Measurements from ENCODE around the gene NUDT11.
"Not testable (repeated sequence)": the region's sequence is repeated elsewhere in the genome, so short reads cannot be mapped to it uniquely, and the experiment has no call there.

DNA sequence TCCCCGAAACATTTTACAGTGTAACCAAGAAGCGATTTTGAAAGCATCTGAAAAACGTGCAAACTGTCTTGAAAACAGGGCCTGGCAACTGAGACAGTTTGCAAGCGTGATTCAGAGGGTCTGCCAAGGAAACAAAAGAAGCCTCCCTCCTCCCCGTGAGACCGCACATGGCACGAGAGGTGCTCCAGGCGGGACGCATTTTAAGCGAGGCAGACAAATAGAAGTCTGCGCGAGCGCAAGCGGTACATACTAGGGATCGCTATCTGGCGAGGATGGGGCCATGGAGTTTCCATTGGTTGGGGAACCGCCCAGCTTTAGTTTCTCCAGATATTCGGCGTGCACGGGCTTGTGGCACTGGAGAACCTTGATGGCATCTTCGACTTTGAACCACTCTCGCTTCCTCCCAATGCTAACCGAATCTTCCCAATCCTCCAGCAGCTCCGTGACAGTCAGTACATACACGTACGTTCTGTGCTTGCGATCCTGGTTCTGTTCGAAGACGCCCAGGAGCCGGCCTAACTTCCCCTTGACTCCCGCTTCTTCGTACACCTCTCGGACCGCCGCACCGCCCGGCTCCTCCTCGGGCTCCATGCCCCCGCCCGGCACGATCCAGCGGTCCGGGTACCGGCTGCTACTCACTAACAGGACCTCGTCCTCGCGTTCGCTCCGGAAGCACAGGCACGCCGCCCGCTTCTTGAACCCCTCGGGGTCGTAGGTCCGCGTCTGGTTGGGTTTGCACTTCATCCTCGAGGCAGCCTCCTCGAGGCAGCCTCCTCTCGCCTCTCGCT is 497 bp downstream of the NUDT11 start:
- TF ChIP-seq CTCF (IDR thresholded peaks at IDR 0.05 in 8 of 11, conservative IDR thresholded peaks at IDR 0.05 in 3 of 11); POLR2A (IDR thresholded peaks at IDR 0.05): not testable (repeated sequence)
